Gastrocnemius medialis (tissue), 4 donors: ENCODE measurements around the gene CXCR2. TPM values are rescaled to one million over a fixed set of nuclear protein-coding genes. Genes with fewer than 3 reads are reported as not detected.

Experiments used
- ATAC-seq, 2 donors: fragments of 150-250 bp; one replicate each; pipeline ENCODE4 v1.9.1; 2016
- DNase-seq, 2 donors: peaks; one replicate each; pipeline ENCODE4 v3.0.0-alpha.2; 2019
- H3K27ac ChIP-seq, 4 donors: fragments of 200-600 bp; sonication (generic); 1 replicate in 1 of 4; 2 replicates in 3 of 4; pipeline ENCODE4 v1.5.1; 2016 to 2018; ENCODE audit warnings: mild to moderate bottlenecking in 2 of 4, moderate library complexity in 1 of 4
- H3K27me3 ChIP-seq, 3 donors: fragments of 200-600 bp; sonication (generic) in 2 of 3; 1 replicate in 1 of 3; 2 replicates in 2 of 3; pipeline versions ENCODE4 v1.5.1 to v1.6.0; 2016 to 2019; ENCODE audit warnings: mild to moderate bottlenecking in 1 of 3, moderate library complexity in 1 of 3
- H3K36me3 ChIP-seq, 2 donors: fragments of 200-600 bp; sonication (generic) in 1 of 2; one replicate each; pipeline ENCODE4 v1.5.1; 2017 to 2018
- H3K4me1 ChIP-seq, 2 donors: fragments of 200-600 bp; sonication (generic) in 1 of 2; one replicate each; pipeline ENCODE4 v1.5.1; 2016 to 2017; ENCODE audit warnings: mild to moderate bottlenecking in 2 of 2
- H3K4me3 ChIP-seq, 4 donors: fragments of 200-600 bp; sonication (generic) in 3 of 4; 1 replicate in 1 of 4; 2 replicates in 3 of 4; pipeline ENCODE4 v1.5.1; 2016 to 2019; ENCODE audit warnings: mild to moderate bottlenecking in 2 of 4
- H3K9me3 ChIP-seq, 3 donors: fragments of 200-600 bp; sonication (generic) in 2 of 3; 1 replicate in 1 of 3; 2 replicates in 2 of 3; pipeline ENCODE4 v1.5.1; 2016 to 2019
- POLR2A ChIP-seq, 2 donors: fragments of 450-650 bp; IDR thresholded peaks; one replicate each; pipeline ENCODE4 v1.6.1; 2017; ENCODE audit warnings: antibody characterized with exemption in 2 of 2, mild to moderate bottlenecking in 2 of 2, moderate library complexity in 2 of 2
- in situ Hi-C, 4 donors: fragments of 200-750 bp; cut with MboI; loops; one replicate each; pipeline versions ENCODE4 v1.15.0 to v1.8.0; 2017; ENCODE audit warnings: low sequenced_read_pairs in 4 of 4
- intact Hi-C: fragments of 100-400 bp; cut with DNase I; formaldehyde crosslinking; loops from one replicate; pipeline ENCODE4 v1.15.1; 2023; ENCODE audit warnings: low total_unique reads
- total RNA-seq, 4 donors: library from RNA; depleted of rRNA; stranded (reverse); fragments of >200 nt; gene quantifications; one replicate each; pipeline versions ENCODE4 v1.1.0 to v1.2.3, GENCODE V29; 2016
- TF ChIP-seq, protein P1 (sequence below), 5 experiments: fragments of 450-650 bp in 3 of 5; fragments of 200-600 bp in 2 of 5; sonication (generic) in 2 of 5; IDR thresholded peaks in 4 of 5; conservative IDR thresholded peaks in 1 of 5; 1 replicate in 4 of 5; 2 replicates in 1 of 5; pipeline ENCODE4 v1.5.1; 2016 to 2019; ENCODE audit warnings: antibody characterized with exemption in 5 of 5, mild to moderate bottlenecking in 3 of 5, moderate library complexity in 3 of 5

The CXCR2 gene
- total RNA-seq, 4 donors from 2014 or later: 0.07 to 0.61 (median 0.26) TPM; not detected in 1

DNA sequence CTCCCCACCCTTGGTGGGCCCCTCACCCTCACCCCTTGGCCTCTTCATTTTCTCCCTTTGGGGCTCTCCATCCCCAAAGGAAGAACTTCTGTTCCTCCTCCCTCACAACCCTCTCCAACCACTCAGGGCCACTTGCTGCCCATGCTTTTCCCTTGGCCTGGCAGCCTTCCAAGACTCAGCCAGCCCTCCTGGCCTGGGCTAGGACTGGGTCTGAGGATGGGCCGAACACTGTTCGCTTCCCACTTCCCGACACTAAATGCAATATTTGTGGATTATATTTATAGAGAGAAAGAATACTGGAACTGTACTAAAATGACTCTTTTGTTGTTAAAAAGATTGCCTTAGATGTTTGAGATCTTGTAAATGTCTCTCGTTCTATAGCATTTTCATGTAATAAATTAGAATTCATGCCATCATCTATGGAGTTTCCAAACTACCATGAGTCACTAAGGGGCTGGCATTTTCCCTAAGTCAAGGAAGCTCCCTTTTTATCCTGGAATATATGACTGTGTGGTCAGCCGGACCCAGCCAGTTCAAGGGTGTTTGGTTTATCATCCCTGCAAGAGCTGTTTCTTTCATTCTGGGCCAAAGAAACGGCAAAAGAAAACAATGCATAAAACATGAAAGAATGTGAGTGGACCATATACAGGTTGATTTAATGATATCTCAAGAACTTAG is 3.8 kb downstream of the CXCR2 start:
- no peak for TF ChIP-seq POLR2A (IDR thresholded peaks at IDR 0.05)
- TF ChIP-seq, protein P1, sequence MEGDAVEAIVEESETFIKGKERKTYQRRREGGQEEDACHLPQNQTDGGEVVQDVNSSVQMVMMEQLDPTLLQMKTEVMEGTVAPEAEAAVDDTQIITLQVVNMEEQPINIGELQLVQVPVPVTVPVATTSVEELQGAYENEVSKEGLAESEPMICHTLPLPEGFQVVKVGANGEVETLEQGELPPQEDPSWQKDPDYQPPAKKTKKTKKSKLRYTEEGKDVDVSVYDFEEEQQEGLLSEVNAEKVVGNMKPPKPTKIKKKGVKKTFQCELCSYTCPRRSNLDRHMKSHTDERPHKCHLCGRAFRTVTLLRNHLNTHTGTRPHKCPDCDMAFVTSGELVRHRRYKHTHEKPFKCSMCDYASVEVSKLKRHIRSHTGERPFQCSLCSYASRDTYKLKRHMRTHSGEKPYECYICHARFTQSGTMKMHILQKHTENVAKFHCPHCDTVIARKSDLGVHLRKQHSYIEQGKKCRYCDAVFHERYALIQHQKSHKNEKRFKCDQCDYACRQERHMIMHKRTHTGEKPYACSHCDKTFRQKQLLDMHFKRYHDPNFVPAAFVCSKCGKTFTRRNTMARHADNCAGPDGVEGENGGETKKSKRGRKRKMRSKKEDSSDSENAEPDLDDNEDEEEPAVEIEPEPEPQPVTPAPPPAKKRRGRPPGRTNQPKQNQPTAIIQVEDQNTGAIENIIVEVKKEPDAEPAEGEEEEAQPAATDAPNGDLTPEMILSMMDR (IDR thresholded peaks at IDR 0.05 in 4 of 5, conservative IDR thresholded peaks at IDR 0.05 in 1 of 5): no peak
- in situ Hi-C loops (no loop called here), intact Hi-C loops (no loop called here)
- Histone ChIP-seq H3K9me3 (no peaks in the 10 kb centered on the region), H3K27ac (no peak overlapping the region), H3K27me3 (peaks cover 0 to 2% (median 0%) of the 10 kb centered on the region in 3 donors), H3K4me3 (no peak overlapping the region), H3K36me3 (no peaks in the 10 kb centered on the region), H3K4me1 (no peaks in the 10 kb centered on the region)
- DNase-seq (no peak), ATAC-seq (no peak)

DNA sequence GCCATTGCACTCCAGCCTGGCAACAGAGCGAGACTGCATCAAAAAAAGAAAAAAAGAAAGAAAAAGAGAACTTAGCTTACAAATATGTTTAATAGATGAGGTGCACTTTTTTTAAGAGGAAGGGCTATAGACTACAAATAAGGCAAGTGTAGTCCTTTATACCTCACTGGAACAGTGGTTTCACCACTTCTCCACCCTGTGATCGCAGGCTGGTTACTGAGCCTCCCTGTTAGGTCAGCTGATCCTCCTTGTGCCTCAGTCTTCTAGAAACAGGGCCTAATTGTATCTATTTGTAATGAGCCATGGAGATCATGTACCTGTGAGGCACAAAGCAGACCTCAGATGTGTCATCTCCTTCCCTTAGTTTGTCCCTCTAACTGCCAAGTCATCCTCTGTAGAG is 4.5 kb downstream of the CXCR2 start:
- H3K27ac ChIP-seq: no peak overlapping the region
- peaks cover 0 to 2% (median 0%) of the 10 kb centered on the region in 3 donors for H3K27me3 ChIP-seq
- no peaks in the 10 kb centered on the region for H3K4me1 ChIP-seq
- no peak overlapping the region for H3K4me3 ChIP-seq
- DNase-seq: no peak
- intact Hi-C loops (no loop called here), in situ Hi-C loops (no loop called here)
- no peak for ATAC-seq
- H3K9me3 ChIP-seq: no peaks in the 10 kb centered on the region
- TF ChIP-seq, protein P1 (IDR thresholded peaks at IDR 0.05 in 4 of 5, conservative IDR thresholded peaks at IDR 0.05 in 1 of 5): no peak
- no peak for TF ChIP-seq POLR2A (IDR thresholded peaks at IDR 0.05)
- H3K36me3 ChIP-seq: no peaks in the 10 kb centered on the region

DNA sequence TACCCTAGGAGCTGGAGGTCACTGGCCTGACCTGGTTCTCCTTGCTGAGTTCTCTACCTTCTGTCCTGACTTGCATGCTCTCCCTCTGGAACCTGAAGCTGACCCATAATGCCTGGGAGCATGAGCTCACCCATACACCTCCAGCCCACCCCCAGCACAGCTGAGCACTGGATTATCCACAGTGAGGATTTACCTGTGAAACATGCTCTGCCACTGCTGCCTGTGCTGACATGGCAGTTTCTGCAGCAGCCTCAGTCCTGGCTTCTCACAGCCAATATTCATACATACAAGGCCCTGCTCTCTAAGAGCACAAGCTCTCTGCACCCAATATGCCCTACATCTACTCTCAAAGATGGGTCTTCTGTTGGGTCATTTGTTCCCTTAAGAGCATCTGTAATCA is 5.0 kb downstream of the CXCR2 start:
- no peak overlapping the region for H3K4me3 ChIP-seq
- TF ChIP-seq POLR2A (IDR thresholded peaks at IDR 0.05): no peak
- TF ChIP-seq, protein P1 (IDR thresholded peaks at IDR 0.05 in 4 of 5, conservative IDR thresholded peaks at IDR 0.05 in 1 of 5): no peak
- intact Hi-C loops: no loop called here
- no peaks in the 10 kb centered on the region for H3K4me1 ChIP-seq
- in situ Hi-C loops: no loop called here
- H3K36me3 ChIP-seq: no peaks in the 10 kb centered on the region
- ATAC-seq (no peak), DNase-seq (no peak)
- no peak overlapping the region for H3K27ac ChIP-seq
- H3K9me3 ChIP-seq: no peaks in the 10 kb centered on the region
- peaks cover 0 to 2% (median 0%) of the 10 kb centered on the region in 3 donors for H3K27me3 ChIP-seq

DNA sequence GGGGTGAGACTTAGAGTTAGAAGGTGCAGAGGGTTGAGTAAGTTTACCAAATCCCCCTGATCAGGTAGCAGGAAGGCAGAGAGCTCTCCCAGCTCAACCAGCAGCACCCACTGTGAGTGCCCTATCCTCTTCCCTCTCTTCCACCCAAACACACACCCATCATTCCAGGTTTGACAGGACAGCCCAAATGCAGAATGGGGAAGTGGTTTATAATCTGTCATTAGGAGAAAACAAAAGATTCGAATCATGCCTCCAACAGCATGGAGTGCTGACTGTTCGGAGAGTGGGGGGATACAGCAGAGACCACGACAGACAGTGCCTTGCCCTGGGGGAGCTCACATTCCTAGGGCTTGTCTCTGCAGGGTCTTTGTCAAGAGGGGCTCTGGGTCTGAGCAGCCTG is 11.7 kb downstream of the CXCR2 start:
- H3K27ac ChIP-seq: no peak overlapping the region
- TF ChIP-seq, protein P1 (IDR thresholded peaks at IDR 0.05 in 4 of 5, conservative IDR thresholded peaks at IDR 0.05 in 1 of 5): no peak
- no peak for TF ChIP-seq POLR2A (IDR thresholded peaks at IDR 0.05)
- ATAC-seq (no peak), DNase-seq (no peak)
- peaks cover 0 to 16% (median 7%) of the 10 kb centered on the region in 3 donors for H3K27me3 ChIP-seq
- no peaks in the 10 kb centered on the region for H3K9me3 ChIP-seq
- no peaks in the 10 kb centered on the region for H3K4me1 ChIP-seq
- in situ Hi-C loops (no loop called here), intact Hi-C loops (no loop called here)
- H3K4me3 ChIP-seq: no peak overlapping the region
- no peaks in the 10 kb centered on the region for H3K36me3 ChIP-seq

DNA sequence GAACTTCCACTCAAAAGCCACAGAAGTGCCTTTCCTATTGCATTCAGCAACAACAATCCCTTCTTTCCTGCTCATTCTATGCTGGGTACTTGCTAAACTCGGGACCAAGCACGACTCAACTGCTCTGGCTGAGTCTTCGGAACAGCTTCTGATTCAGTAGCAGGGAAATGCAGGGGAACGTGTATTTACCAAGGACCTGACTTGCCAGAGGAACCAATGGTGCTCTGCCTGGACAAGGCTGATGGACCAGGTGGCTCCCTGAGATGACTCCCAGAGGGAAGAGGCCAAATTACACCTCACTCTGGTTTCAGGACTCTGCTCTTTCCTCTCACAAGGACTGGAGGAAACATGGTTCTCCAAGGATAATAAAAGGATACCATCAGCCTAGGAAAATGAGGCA is 12.2 kb downstream of the CXCR2 start:
- TF ChIP-seq, protein P1 (IDR thresholded peaks at IDR 0.05 in 4 of 5, conservative IDR thresholded peaks at IDR 0.05 in 1 of 5): no peak
- no peak for TF ChIP-seq POLR2A (IDR thresholded peaks at IDR 0.05)
- H3K27ac ChIP-seq: no peak overlapping the region
- peaks cover 0 to 16% (median 7%) of the 10 kb centered on the region in 3 donors for H3K27me3 ChIP-seq

More for the DNA sequence above, 12.2 kb downstream of the CXCR2 start:
- Histone ChIP-seq H3K36me3 (no peaks in the 10 kb centered on the region), H3K4me1 (no peaks in the 10 kb centered on the region), H3K4me3 (no peak overlapping the region), H3K9me3 (no peaks in the 10 kb centered on the region)
- no peak for DNase-seq
- no peak for ATAC-seq
- intact Hi-C loops (no loop called here), in situ Hi-C loops (no loop called here)
